IMR-90 (cell line): Measurements from ENCODE around the gene DUSP23. TPM values are rescaled to one million over a fixed set of nuclear protein-coding genes. Genes with fewer than 3 reads are reported as not detected.

Experiments used
- ATAC-seq: fragments of 200-7000 bp; cut with Tn5 transposase; 2 replicates; pipeline ENCODE4 v1.9.1; 2020; ENCODE audit warnings: low read depth, mild to moderate bottlenecking, moderate library complexity
- BruUV-seq: library from RNA; stranded (reverse); fragments of 400-500 nt; replicated peaks from 2 replicates; lab custom pipeline; 2021; lab: Mats Ljungman, UMichigan
- CTCF ChIA-PET: fragments of 300-600 bp; formaldehyde crosslinking; extraction: SDS; loops from one replicate; lab custom pipeline; 2021; ENCODE audit warnings: antibody characterized with exemption; lab: Yijun Ruan, JAX
- POLR2A ChIA-PET: fragments of 300-600 bp; sonication (Branson Sonifier 250); formaldehyde crosslinking; loops from one replicate; lab custom pipeline; 2022; ENCODE audit warnings: antibody characterized with exemption; ENCODE audit not compliant: unreplicated experiment; lab: Charles Lee
- DNase-seq: peaks from one replicate; pipeline ENCODE4 v3.0.0; 2013
- H2AFZ ChIP-seq: replicated peaks from 2 replicates; pipeline ENCODE3; 2013; ENCODE audit warnings: low read length, mild to moderate bottlenecking; ENCODE audit not compliant: poor library complexity
- H2AK5ac ChIP-seq: 2 replicates; pipeline ENCODE4 v1.6.1; 2013; ENCODE audit warnings: low read depth, low read length, inconsistent platforms
- H2AK9ac ChIP-seq: replicated peaks from 2 replicates; pipeline ENCODE3; 2013; ENCODE audit warnings: mild to moderate bottlenecking, low read depth, low read length, moderate library complexity; ENCODE audit not compliant: poor library complexity
- H2BK120ac ChIP-seq: 2 replicates; pipeline ENCODE4 v1.6.1; 2013; ENCODE audit warnings: low read depth, low read length, inconsistent platforms
- H2BK15ac ChIP-seq: 3 replicates; pipeline ENCODE4 v1.6.1; 2013; ENCODE audit warnings: low read depth, low read length, inconsistent platforms
- H2BK20ac ChIP-seq: 2 replicates; pipeline ENCODE4 v1.6.1; 2013; ENCODE audit warnings: low read depth, mild to moderate bottlenecking, inconsistent platforms, low read length, moderate library complexity
- H2BK5ac ChIP-seq: 2 replicates; pipeline ENCODE4 v1.6.1; 2013; ENCODE audit warnings: mild to moderate bottlenecking, low read depth, low read length, inconsistent platforms; ENCODE audit not compliant: poor library complexity, severe bottlenecking
- H3K14ac ChIP-seq: replicated peaks from 2 replicates; pipeline ENCODE4 v1.6.1; 2013; ENCODE audit warnings: low read depth, low read length, inconsistent platforms
- H3K18ac ChIP-seq: 2 replicates; pipeline ENCODE4 v1.6.1; 2013; ENCODE audit warnings: low read depth, low read length, control low read depth
- H3K23ac ChIP-seq: 2 replicates; pipeline ENCODE4 v1.6.1; 2013; ENCODE audit warnings: low read depth, low read length, inconsistent platforms
- H3K27ac ChIP-seq: 2 replicates; pipeline ENCODE4 v1.5.1; 2013; ENCODE audit warnings: mild to moderate bottlenecking, control low read depth, low read length; ENCODE audit not compliant: insufficient read depth
- H3K27me3 ChIP-seq: 2 replicates; pipeline ENCODE4 v1.6.1; 2013; ENCODE audit warnings: low read length; ENCODE audit not compliant: control insufficient read depth, insufficient read depth
- H3K36me3 ChIP-seq: 2 replicates; pipeline ENCODE4 v1.6.1; 2013; ENCODE audit warnings: low read length, mixed read lengths; ENCODE audit not compliant: control insufficient read depth, insufficient read depth
- H3K4ac ChIP-seq: 2 replicates; pipeline ENCODE4 v1.6.1; 2013; ENCODE audit warnings: low read depth, low read length, inconsistent platforms
- H3K4me1 ChIP-seq: 2 replicates; pipeline ENCODE4 v1.6.1; 2013; ENCODE audit warnings: low read length, mixed read lengths; ENCODE audit not compliant: control insufficient read depth, insufficient read depth
- H3K4me2 ChIP-seq: 2 replicates; pipeline ENCODE4 v1.6.1; 2013; ENCODE audit warnings: low read depth, mild to moderate bottlenecking, control low read depth, low read length, moderate library complexity
- H3K4me3 ChIP-seq: 2 replicates; pipeline ENCODE4 v1.5.1; 2013; ENCODE audit warnings: low read depth, mild to moderate bottlenecking, control low read depth, low read length, moderate library complexity; ENCODE audit not compliant: insufficient read depth
- H3K56ac ChIP-seq: 2 replicates; pipeline ENCODE4 v1.6.1; 2013; ENCODE audit warnings: low read length, inconsistent platforms; ENCODE audit not compliant: insufficient read depth; ENCODE audit errors: extremely low read depth
- H3K79me1 ChIP-seq, 2 experiments: 2 replicates each; pipeline ENCODE4 v1.6.1; 2013; ENCODE audit warnings: low read length in 2 of 2, inconsistent platforms in 1 of 2, low read depth in 1 of 2
- H3K9ac ChIP-seq: 2 replicates; pipeline ENCODE4 v1.6.1; 2013; ENCODE audit warnings: low read depth, low read length, control low read depth
- H3K9me1 ChIP-seq: 2 replicates; pipeline ENCODE4 v1.6.1; 2013; ENCODE audit warnings: low read length, inconsistent platforms; ENCODE audit not compliant: insufficient read depth
- H3K9me3 ChIP-seq: 2 replicates; pipeline ENCODE4 v1.6.1; 2013; ENCODE audit warnings: low read length; ENCODE audit not compliant: control insufficient read depth, insufficient read depth
- H4K20me1 ChIP-seq: 2 replicates; pipeline ENCODE4 v1.6.1; 2013; ENCODE audit warnings: low read length, inconsistent platforms; ENCODE audit not compliant: insufficient read depth
- H4K5ac ChIP-seq: 2 replicates; pipeline ENCODE4 v1.6.1; 2013; ENCODE audit warnings: mild to moderate bottlenecking, low read depth, low read length, control low read depth
- H4K8ac ChIP-seq, 2 experiments: 2 replicates each; pipeline ENCODE4 v1.6.1; 2013; ENCODE audit warnings: low read depth in 2 of 2, low read length in 2 of 2, control low read depth in 1 of 2, inconsistent platforms in 1 of 2
- H4K91ac ChIP-seq: 2 replicates; pipeline ENCODE4 v1.6.1; 2013; ENCODE audit warnings: low read depth, low read length, inconsistent platforms; ENCODE audit not compliant: insufficient read depth
- CEBPB ChIP-seq: IDR thresholded peaks from 2 replicates; pipeline ENCODE4 v1.6.1; 2012; ENCODE audit warnings: low read depth, low read length, improper control_type of control experiment
- CHD1 ChIP-seq: IDR thresholded peaks from 2 replicates; pipeline ENCODE4 v1.6.1; 2012; ENCODE audit warnings: low read depth, low read length, improper control_type of control experiment
- MAZ ChIP-seq: IDR thresholded peaks from 2 replicates; pipeline ENCODE4 v1.6.1; 2012; ENCODE audit warnings: low read depth, mild to moderate bottlenecking, low read length, improper control_type of control experiment, moderate library complexity, borderline replicate concordance
- POLR2A ChIP-seq: IDR thresholded peaks from 2 replicates; pipeline ENCODE4 v1.6.1; 2012; ENCODE audit warnings: mild to moderate bottlenecking, low read depth, low read length
- WGBS, 2 experiments: methylation state at CpG; one replicate each; pipeline versions ENCODE4 v1.1.5 to v1.1.7; 2013; ENCODE audit warnings: missing lambda C conversion rate in 2 of 2; ENCODE audit not compliant: insufficient read length in 1 of 2; ENCODE audit errors: extremely low coverage in 2 of 2; 5-methylcytosine and 5-hydroxymethylcytosine counted together
- dilution Hi-C: fragments of 300-500 bp; cut with HindIII; formaldehyde crosslinking; loops from one replicate; pipeline ENCODE4 v1.14.3; 2018; ENCODE audit warnings: low sequenced_read_pairs; ENCODE audit not compliant: unreplicated experiment
- in situ Hi-C: fragments of 300-500 bp; cut with MboI; formaldehyde crosslinking; loops from 3 replicates; pipeline ENCODE4 v1.14.3; 2019; ENCODE audit warnings: low sequenced_read_pairs, inconsistent platforms, mixed read lengths
- intact Hi-C: fragments of 100-400 bp; cut with micrococcal nuclease; formaldehyde crosslinking; loops from 2 replicates; pipeline ENCODE4 v1.10.0; 2022
- polyA plus RNA-seq, 3 experiments: library from polyadenylated mRNA; depleted of rRNA; stranded (reverse); fragments of >200 nt; gene quantifications; 2 replicates each; pipeline ENCODE4 v1.2.3, GENCODE V29; 2012; ENCODE audit warnings: low replicate concordance in 1 of 3
- total RNA-seq: library from RNA; depleted of rRNA; stranded (reverse); fragments of >200 nt; gene quantifications from 2 replicates; pipeline ENCODE4 v1.2.3, GENCODE V29; 2012
- TF ChIP-seq, protein P1 (sequence below): conservative IDR thresholded peaks from 2 replicates; pipeline ENCODE4 v1.5.1; 2012; ENCODE audit warnings: mild to moderate bottlenecking, low read depth, low read length, improper control_type of control experiment
- TF ChIP-seq, protein P2 (sequence below): fragments of 150-350 bp; IDR thresholded peaks from 2 replicates; pipeline ENCODE4 v1.6.1; 2016; ENCODE audit warnings: low read depth, mild to moderate bottlenecking, low read length, moderate library complexity, borderline replicate concordance
- TF ChIP-seq, protein P3 (sequence below): fragments of 150-350 bp; IDR thresholded peaks from 2 replicates; pipeline ENCODE4 v1.6.1; 2017; ENCODE audit warnings: mild to moderate bottlenecking, antibody characterized with exemption, low read length, low read depth

DUSP23 gene
- total and polyA plus RNA-seq, 2 of the 4 experiments (the other 2 are of a cell fraction) = 4.1 to 12.9 TPM

DNA sequence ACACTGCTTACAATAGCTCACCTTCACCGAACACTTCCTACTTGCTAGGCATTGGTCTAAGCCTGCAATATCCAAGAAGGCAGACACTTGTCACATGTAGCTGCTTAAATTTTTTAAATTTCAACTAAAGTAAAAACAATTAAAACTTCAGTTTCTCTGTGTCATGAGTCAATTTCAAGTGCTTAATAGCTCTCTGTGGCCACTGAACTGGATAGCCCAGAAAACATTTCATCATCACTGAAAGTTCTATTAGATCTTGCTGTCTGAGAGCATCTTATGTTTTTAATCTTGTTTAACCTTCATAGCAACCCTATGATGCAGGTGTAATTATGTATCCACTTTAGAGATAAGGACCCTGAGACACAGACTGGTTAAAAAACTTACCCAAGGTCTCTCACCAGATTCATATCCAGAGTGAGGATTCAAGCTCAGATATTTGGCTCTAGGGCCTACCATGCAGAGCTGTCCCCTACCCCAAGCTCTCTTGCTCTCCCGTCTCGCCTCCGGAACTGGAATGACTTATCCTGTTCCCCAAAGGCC lies 18.8 kb downstream of the DUSP23 start:
- H2BK120ac ChIP-seq = no peak overlapping the region
- intact Hi-C loops = loop anchor here (1.0 to 10.0 kb wide), 4 partner anchors 19 to 665 kb away; partner anchors contain the start of gene DUSP23
- dilution Hi-C loops = loop anchor here (25.0 kb wide), 1 partner anchor 88 kb away; no protein-coding TSS in a partner anchor
- no peak for DNase-seq
- H3K4ac ChIP-seq = no peak overlapping the region
- H3K14ac ChIP-seq = no peak overlapping the region
- H3K4me1 ChIP-seq = no peaks in the 10 kb centered on the region
- no peaks in the 10 kb centered on the region for H3K79me1 ChIP-seq
- no peak overlapping the region for H2AK9ac ChIP-seq
- no peak overlapping the region for H4K5ac ChIP-seq
- in situ Hi-C loops = loop anchor here (5.0 kb wide), 1 partner anchor 93 kb away; no protein-coding TSS in a partner anchor
- TF ChIP-seq, protein P1, sequence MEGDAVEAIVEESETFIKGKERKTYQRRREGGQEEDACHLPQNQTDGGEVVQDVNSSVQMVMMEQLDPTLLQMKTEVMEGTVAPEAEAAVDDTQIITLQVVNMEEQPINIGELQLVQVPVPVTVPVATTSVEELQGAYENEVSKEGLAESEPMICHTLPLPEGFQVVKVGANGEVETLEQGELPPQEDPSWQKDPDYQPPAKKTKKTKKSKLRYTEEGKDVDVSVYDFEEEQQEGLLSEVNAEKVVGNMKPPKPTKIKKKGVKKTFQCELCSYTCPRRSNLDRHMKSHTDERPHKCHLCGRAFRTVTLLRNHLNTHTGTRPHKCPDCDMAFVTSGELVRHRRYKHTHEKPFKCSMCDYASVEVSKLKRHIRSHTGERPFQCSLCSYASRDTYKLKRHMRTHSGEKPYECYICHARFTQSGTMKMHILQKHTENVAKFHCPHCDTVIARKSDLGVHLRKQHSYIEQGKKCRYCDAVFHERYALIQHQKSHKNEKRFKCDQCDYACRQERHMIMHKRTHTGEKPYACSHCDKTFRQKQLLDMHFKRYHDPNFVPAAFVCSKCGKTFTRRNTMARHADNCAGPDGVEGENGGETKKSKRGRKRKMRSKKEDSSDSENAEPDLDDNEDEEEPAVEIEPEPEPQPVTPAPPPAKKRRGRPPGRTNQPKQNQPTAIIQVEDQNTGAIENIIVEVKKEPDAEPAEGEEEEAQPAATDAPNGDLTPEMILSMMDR = no peak
- no peak for TF ChIP-seq CEBPB
- TF ChIP-seq, protein P2, sequence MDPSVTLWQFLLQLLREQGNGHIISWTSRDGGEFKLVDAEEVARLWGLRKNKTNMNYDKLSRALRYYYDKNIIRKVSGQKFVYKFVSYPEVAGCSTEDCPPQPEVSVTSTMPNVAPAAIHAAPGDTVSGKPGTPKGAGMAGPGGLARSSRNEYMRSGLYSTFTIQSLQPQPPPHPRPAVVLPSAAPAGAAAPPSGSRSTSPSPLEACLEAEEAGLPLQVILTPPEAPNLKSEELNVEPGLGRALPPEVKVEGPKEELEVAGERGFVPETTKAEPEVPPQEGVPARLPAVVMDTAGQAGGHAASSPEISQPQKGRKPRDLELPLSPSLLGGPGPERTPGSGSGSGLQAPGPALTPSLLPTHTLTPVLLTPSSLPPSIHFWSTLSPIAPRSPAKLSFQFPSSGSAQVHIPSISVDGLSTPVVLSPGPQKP = no peak
- TF ChIP-seq CHD1 = no peak
- no peak for TF ChIP-seq MAZ
- TF ChIP-seq, protein P3, sequence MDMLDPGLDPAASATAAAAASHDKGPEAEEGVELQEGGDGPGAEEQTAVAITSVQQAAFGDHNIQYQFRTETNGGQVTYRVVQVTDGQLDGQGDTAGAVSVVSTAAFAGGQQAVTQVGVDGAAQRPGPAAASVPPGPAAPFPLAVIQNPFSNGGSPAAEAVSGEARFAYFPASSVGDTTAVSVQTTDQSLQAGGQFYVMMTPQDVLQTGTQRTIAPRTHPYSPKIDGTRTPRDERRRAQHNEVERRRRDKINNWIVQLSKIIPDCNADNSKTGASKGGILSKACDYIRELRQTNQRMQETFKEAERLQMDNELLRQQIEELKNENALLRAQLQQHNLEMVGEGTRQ = no peak
- no peak for TF ChIP-seq POLR2A
- H3K27ac ChIP-seq = no peak overlapping the region
- ATAC-seq = no peak
- no peak overlapping the region for H3K56ac ChIP-seq
- no CpG with 5 or more reads among the region's 4 CpGs for WGBS, 2 experiments
- POLR2A ChIA-PET = interaction anchor here (0.9 to 1.1 kb wide), 2 partner anchors 14 to 94 kb away, joined by 3 read pairs; no protein-coding TSS in a partner anchor
- H3K9me1 ChIP-seq = no peaks in the 10 kb centered on the region; the same call in 1 of the 2 replicates
- H2BK20ac ChIP-seq = no peak overlapping the region
- H3K36me3 ChIP-seq = no peaks in the 10 kb centered on the region
- no peak overlapping the region for H3K18ac ChIP-seq
- no peak overlapping the region for H3K4me2 ChIP-seq
- H3K9me3 ChIP-seq = no peaks in the 10 kb centered on the region
- H2BK5ac ChIP-seq = no peak overlapping the region
- H3K9ac ChIP-seq = no peak overlapping the region
- H3K27me3 ChIP-seq = peaks cover 40% of the 10 kb centered on the region
- H4K20me1 ChIP-seq = no peaks in the 10 kb centered on the region
- no TSS peak for BruUV-seq
- no peak overlapping the region for H4K8ac ChIP-seq
- no peak overlapping the region for H4K91ac ChIP-seq
- CTCF ChIA-PET = interaction anchor here (0.5 to 4.7 kb wide), 24 partner anchors 9 to 667 kb away, joined by 3 to 150 read pairs (median 4); partner anchors contain the start of gene DUSP23
- H3K23ac ChIP-seq = no peak overlapping the region
- H2AFZ ChIP-seq = no peak overlapping the region
- H2AK5ac ChIP-seq = no peak overlapping the region
- H2BK15ac ChIP-seq = no peak overlapping the region
- no peak overlapping the region for H3K4me3 ChIP-seq
